ENCODE results near the gene BSDC1.

GRCh38 chr1:32357614-32358013, 36.6 kb downstream of the BSDC1 start:
- no peak for TF ChIP-seq CTCF (conservative IDR thresholded peaks at IDR 0.05 in 1 of 2, IDR thresholded peaks at IDR 0.05 in 1 of 2; ENCODE audit: low read depth in 1 of 2, low read length in 2 of 2)
- TF ChIP-seq EZH2 (IDR thresholded peaks at IDR 0.05; ENCODE audit: low read length, missing control alignments) = no peak

All from fibroblast of lung (primary cell).